NCI-H2196 (cell line): ENCODE data around the gene SLC48A1.

Source experiments
- DNase-seq: peaks from one replicate; lab custom pipeline; 2025; ENCODE audit not compliant: unreplicated experiment; lab: John Stamatoyannopoulos, UW

SLC48A1 gene

GRCh38 chr12:47821346-47821706, 48.3 kb downstream of the SLC48A1 start:
- DNase-seq, result no peak

DNA sequence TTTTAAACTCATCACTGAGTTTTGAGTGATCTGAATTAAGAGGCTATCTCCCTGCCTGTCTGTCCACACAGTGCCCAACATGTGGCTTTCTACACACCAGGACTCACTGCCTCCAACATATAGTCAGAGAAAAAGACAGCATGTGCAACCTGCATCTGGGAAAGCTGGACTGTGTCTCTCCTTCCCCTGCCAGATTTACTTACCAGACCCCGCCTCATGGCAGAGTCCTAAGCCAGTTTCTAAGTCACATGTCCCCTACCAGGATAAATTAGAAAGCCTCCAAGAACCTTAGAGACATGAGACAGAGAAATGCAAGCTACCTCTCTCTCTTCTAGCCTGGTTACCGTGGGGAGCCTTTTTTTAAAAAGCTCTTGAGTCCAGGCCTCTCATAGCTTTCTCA, 49.4 kb downstream of the SLC48A1 start:
- DNase-seq, result no peak

DNA sequence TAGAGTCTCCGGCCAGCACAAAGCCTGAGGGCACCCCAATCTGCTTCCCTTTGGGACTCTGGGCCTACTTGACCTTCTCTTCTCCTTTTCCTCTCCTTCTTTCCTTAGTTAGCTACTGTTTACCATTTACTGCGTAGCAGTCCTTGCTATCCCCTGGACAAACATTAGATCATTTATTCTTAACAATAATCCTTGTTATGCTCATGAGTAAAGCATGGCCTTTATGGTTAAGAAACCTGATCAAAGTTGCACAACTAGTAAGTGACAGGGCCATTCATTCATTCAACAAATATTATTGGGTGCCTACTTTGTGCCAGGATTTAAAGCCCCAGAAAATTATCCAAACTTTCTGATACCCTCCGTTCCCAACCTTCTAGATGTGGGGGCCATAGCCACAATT, 49.8 kb downstream of the SLC48A1 start:
- DNase-seq, result no peak

- no peak for DNase-seq
Observed at GRCh38 chr12:47823422-47824086, 50.5 kb downstream of the SLC48A1 start.

- no peak for DNase-seq
Observed at GRCh38 chr12:47824198-47824597, 51.2 kb downstream of the SLC48A1 start.

GRCh38 chr12:47824635-47825034, 51.6 kb downstream of the SLC48A1 start:
- DNase-seq, result no peak

- DNase-seq, result no peak
Observed at GRCh38 chr12:47825173-47825639, 52.2 kb downstream of the SLC48A1 start.

- no peak for DNase-seq
Observed at GRCh38 chr12:47828008-47828975, 55.3 kb downstream of the SLC48A1 start.

- DNase-seq, result no peak
Observed at GRCh38 chr12:47828976-47829482, 56.0 kb downstream of the SLC48A1 start.

GRCh38 chr12:47829584-47829983, 56.5 kb downstream of the SLC48A1 start:
- no peak for DNase-seq
